Erythroblast (primary cell): ENCODE measurements around the gene MYZAP.

Experiments
- GATA1 ChIP-seq: IDR thresholded peaks from 2 replicates; pipeline ENCODE4 v1.6.1; 2011; ENCODE audit warnings: low read depth, mild to moderate bottlenecking, control low read depth, low read length, moderate library complexity
- POLR2A ChIP-seq: IDR thresholded peaks from 2 replicates; pipeline ENCODE4 v1.6.1; 2011; ENCODE audit warnings: mild to moderate bottlenecking, low read length

GRCh38 chr15:57598346-57598745 is 6.6 kb downstream of the MYZAP start:
- no peak for TF ChIP-seq POLR2A
- TF ChIP-seq GATA1 = no peak
